Subcutaneous abdominal adipose tissue (tissue), 5 donors: ENCODE results near the gene DKC1.

Experiments
- H3K27ac ChIP-seq: one replicate; pipeline ENCODE4 v1.7.0; 2013; ENCODE audit warnings: low read depth, mild to moderate bottlenecking, inconsistent platforms, low read length, moderate library complexity
- H3K27me3 ChIP-seq, 5 donors: one replicate each; pipeline ENCODE4 v1.7.0; 2013; ENCODE audit warnings: low read length in 5 of 5, inconsistent platforms in 1 of 5; ENCODE audit not compliant: control insufficient read depth in 5 of 5, insufficient read depth in 4 of 5
- H3K36me3 ChIP-seq, 5 donors: one replicate each; pipeline ENCODE4 v1.7.0; 2013; ENCODE audit warnings: low read length in 5 of 5; ENCODE audit not compliant: control insufficient read depth in 5 of 5, insufficient read depth in 5 of 5
- H3K4me1 ChIP-seq, 5 donors: one replicate each; pipeline ENCODE4 v1.7.0; 2013; ENCODE audit warnings: low read length in 5 of 5, mild to moderate bottlenecking in 3 of 5, moderate library complexity in 1 of 5; ENCODE audit not compliant: control insufficient read depth in 5 of 5, insufficient read depth in 5 of 5
- H3K4me3 ChIP-seq, 5 donors: one replicate each; pipeline ENCODE4 v1.7.0; 2013; ENCODE audit warnings: low read length in 5 of 5, low read depth in 1 of 5
- H3K9ac ChIP-seq, 5 donors: one replicate each; pipeline ENCODE4 v1.7.0; 2013; ENCODE audit warnings: low read length in 5 of 5, mild to moderate bottlenecking in 4 of 5, moderate library complexity in 3 of 5
- H3K9me3 ChIP-seq, 5 donors: one replicate each; pipeline ENCODE4 v1.7.0; 2013; ENCODE audit warnings: low read length in 5 of 5; ENCODE audit not compliant: control insufficient read depth in 5 of 5
- donor health status: healthy.
- donor health status: healthy.
- donor health status: healthy.
- donor health status: healthy.
- donor health status: healthy.

DKC1 gene

GRCh38 chrX:154762537-154763296 is at the start of gene DKC1:
TSS of gene DKC1 (plus strand) at chrX:154762864. CDS start at chrX:154762966, 102 bp downstream.
- Histone ChIP-seq H3K4me1 (peaks cover 0 to 16% (median 14%) of the 10 kb centered on the region in 5 donors), H3K27ac (peak within 1 kb of the TSS; percentile 56), H3K9ac (peak within 1 kb of the TSS; percentile 8 to 78 (median 74))

GRCh38 chrX:154714925-154715324 is 47.7 kb upstream of the DKC1 start:
- H3K9me3 ChIP-seq: no peaks in the 10 kb centered on the region
- no peak overlapping the region for H3K27ac ChIP-seq
- H3K27me3 ChIP-seq: peaks cover 0 to 9% (median 0%) of the 10 kb centered on the region in 5 donors
- no peak overlapping the region for H3K4me3 ChIP-seq
- H3K4me1 ChIP-seq: peaks cover 5 to 40% (median 36%) of the 10 kb centered on the region in 5 donors
- no peak overlapping the region for H3K9ac ChIP-seq
- H3K36me3 ChIP-seq: peaks cover 0 to 27% (median 6%) of the 10 kb centered on the region in 5 donors

More at GRCh38 chrX:154762537-154763296, at the start of gene DKC1:
- Histone ChIP-seq H3K27me3 (peaks cover 0 to 6% (median 0%) of the 10 kb centered on the region in 5 donors), H3K36me3 (peaks cover 15 to 26% (median 16%) of the 10 kb centered on the region in 5 donors), H3K9me3 (no peaks in the 10 kb centered on the region), H3K4me3 (peak within 1 kb of the TSS; percentile 57 to 82 (median 72))

- Histone ChIP-seq H3K36me3 (peaks cover 0 to 27% (median 3%) of the 10 kb centered on the region in 5 donors), H3K4me1 (peaks cover 5 to 40% (median 36%) of the 10 kb centered on the region in 5 donors), H3K27ac (no peak overlapping the region), H3K9me3 (no peaks in the 10 kb centered on the region), H3K4me3 (no peak overlapping the region), H3K9ac (no peak overlapping the region), H3K27me3 (peaks cover 0 to 9% (median 0%) of the 10 kb centered on the region in 5 donors)
Measured at GRCh38 chrX:154715825-154716224, 46.8 kb upstream of the DKC1 start.

GRCh38 chrX:154717824-154718223 is 44.8 kb upstream of the DKC1 start:
- peaks cover 0 to 5% (median 0%) of the 10 kb centered on the region in 5 donors for H3K27me3 ChIP-seq
- H3K27ac ChIP-seq: peak overlapping the region; percentile 20
- peak overlapping the region in 1 of 5 donors; percentile 41 for H3K4me3 ChIP-seq
- peaks cover 3 to 36% (median 33%) of the 10 kb centered on the region in 5 donors for H3K4me1 ChIP-seq
- peaks cover 0 to 5% (median 0%) of the 10 kb centered on the region in 5 donors for H3K9me3 ChIP-seq
- H3K9ac ChIP-seq: no peak overlapping the region
- peaks cover 0 to 10% (median 0%) of the 10 kb centered on the region in 5 donors for H3K36me3 ChIP-seq

- Histone ChIP-seq H3K4me3 (peak overlapping the region in 1 of 5 donors; percentile 27), H3K36me3 (peaks cover 0 to 6% (median 0%) of the 10 kb centered on the region in 5 donors), H3K9ac (no peak overlapping the region), H3K27ac (peak overlapping the region; percentile 7), H3K9me3 (peaks cover 0 to 5% (median 0%) of the 10 kb centered on the region in 5 donors), H3K27me3 (peaks cover 0 to 5% (median 0%) of the 10 kb centered on the region in 5 donors), H3K4me1 (peaks cover 3 to 30% (median 27%) of the 10 kb centered on the region in 5 donors)
Measured at GRCh38 chrX:154718616-154719015, 44.0 kb upstream of the DKC1 start.

- H3K4me1 ChIP-seq: peaks cover 3 to 30% (median 27%) of the 10 kb centered on the region in 5 donors
- peaks cover 0 to 6% (median 0%) of the 10 kb centered on the region in 5 donors for H3K36me3 ChIP-seq
- H3K9me3 ChIP-seq: peaks cover 0 to 5% (median 0%) of the 10 kb centered on the region in 5 donors
- peaks cover 0 to 5% (median 0%) of the 10 kb centered on the region in 5 donors for H3K27me3 ChIP-seq
- peak overlapping the region; percentile 7 for H3K27ac ChIP-seq
- H3K9ac ChIP-seq: no peak overlapping the region
- H3K4me3 ChIP-seq: peak overlapping the region in 2 of 5 donors; percentile 15 to 27
Measured at GRCh38 chrX:154719132-154719675, 43.5 kb upstream of the DKC1 start.

GRCh38 chrX:154720067-154720466 is 42.6 kb upstream of the DKC1 start:
- H3K4me1 ChIP-seq: peaks cover 3 to 29% (median 23%) of the 10 kb centered on the region in 5 donors
- peaks cover 0 to 5% (median 0%) of the 10 kb centered on the region in 5 donors for H3K9me3 ChIP-seq
- H3K36me3 ChIP-seq: peaks cover 0 to 6% (median 0%) of the 10 kb centered on the region in 5 donors
- H3K4me3 ChIP-seq: no peak overlapping the region
- H3K9ac ChIP-seq: no peak overlapping the region
- H3K27ac ChIP-seq: no peak overlapping the region
- peaks cover 0 to 5% (median 0%) of the 10 kb centered on the region in 5 donors for H3K27me3 ChIP-seq

GRCh38 chrX:154721155-154721554 is 41.5 kb upstream of the DKC1 start:
- no peaks in the 10 kb centered on the region for H3K36me3 ChIP-seq
- H3K27ac ChIP-seq: no peak overlapping the region
- H3K4me3 ChIP-seq: no peak overlapping the region
- no peaks in the 10 kb centered on the region for H3K27me3 ChIP-seq
- peaks cover 0 to 5% (median 0%) of the 10 kb centered on the region in 5 donors for H3K9me3 ChIP-seq
- H3K9ac ChIP-seq: no peak overlapping the region
- peaks cover 3 to 32% (median 23%) of the 10 kb centered on the region in 5 donors for H3K4me1 ChIP-seq

- Histone ChIP-seq H3K9ac (no peak overlapping the region), H3K36me3 (no peaks in the 10 kb centered on the region), H3K4me3 (no peak overlapping the region), H3K27ac (no peak overlapping the region), H3K4me1 (peaks cover 20 to 46% (median 35%) of the 10 kb centered on the region in 5 donors), H3K27me3 (peaks cover 0 to 4% (median 0%) of the 10 kb centered on the region in 5 donors), H3K9me3 (peaks cover 0 to 5% (median 0%) of the 10 kb centered on the region in 5 donors)
Measured at GRCh38 chrX:154724993-154725756, 37.5 kb upstream of the DKC1 start.
